DMS53 (cell line): ENCODE results near the gene GBP4.
A peak's percentile ranks its signal among the peaks of the same experiment; 100 is the strongest.

Experiments used
- DNase-seq: peaks from one replicate; lab custom pipeline; 2025; lab: John Stamatoyannopoulos, UW

The GBP4 gene

DNA sequence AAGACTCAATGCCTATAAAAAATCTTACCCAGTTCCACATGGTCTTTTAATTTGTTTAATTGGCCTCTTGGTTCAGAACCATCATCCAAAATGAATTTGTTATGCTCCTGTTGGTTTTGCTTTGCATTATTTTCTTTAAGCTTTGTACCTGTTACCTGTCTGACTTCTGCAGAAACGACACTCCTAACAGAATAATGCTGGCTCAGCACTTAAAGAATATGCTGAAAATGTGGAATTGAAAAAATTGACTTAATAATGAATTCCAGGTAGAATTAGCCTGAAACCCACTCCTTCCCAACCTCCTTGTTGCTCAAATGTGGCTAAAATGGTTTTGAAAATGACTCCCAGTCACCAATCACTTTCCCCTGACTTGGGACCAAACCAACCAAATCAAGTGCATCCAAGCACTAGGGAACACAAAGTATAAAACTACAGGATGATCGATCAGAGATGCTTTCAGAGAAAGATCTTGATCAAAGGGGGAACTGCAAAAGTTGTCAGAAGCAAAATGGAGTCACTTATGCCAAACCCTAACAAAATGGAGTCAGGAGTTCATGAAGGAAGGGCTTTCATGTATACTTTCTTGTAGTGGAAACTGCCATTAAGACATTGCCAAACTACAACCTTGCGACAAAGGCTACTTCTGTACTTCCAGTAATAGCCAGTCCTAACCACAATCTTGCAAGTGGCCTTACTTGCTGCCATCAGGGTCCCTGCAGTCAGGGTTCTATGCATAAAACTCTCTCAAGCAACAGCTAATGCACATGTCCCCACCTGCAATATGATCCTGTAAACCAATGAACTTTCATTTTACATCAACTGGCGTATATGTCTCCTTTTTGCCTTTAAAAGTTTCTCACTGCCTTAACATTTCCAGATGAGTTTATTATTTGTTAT lies 28.3 kb downstream of the GBP4 start:
- no peak for DNase-seq

DNA sequence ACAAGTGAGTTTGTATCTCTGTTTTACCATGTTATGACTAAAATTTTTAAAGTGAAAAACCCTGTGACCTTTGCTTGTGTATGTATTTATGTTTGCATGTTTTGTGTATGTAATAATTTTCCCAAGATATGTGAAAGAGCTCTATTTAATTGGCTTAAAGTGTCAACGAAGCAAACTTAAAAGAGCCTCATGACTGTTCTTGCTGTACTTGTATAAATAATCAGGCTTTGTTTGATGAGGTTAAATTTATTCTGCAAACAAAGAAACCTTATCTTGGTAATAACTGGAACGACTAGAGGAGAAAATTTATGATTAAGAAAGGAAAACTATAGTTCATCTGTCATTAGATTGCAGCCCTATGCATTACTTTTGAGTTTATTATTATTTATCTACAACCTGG lies 29.6 kb downstream of the GBP4 start:
- DNase-seq = no peak

DNA sequence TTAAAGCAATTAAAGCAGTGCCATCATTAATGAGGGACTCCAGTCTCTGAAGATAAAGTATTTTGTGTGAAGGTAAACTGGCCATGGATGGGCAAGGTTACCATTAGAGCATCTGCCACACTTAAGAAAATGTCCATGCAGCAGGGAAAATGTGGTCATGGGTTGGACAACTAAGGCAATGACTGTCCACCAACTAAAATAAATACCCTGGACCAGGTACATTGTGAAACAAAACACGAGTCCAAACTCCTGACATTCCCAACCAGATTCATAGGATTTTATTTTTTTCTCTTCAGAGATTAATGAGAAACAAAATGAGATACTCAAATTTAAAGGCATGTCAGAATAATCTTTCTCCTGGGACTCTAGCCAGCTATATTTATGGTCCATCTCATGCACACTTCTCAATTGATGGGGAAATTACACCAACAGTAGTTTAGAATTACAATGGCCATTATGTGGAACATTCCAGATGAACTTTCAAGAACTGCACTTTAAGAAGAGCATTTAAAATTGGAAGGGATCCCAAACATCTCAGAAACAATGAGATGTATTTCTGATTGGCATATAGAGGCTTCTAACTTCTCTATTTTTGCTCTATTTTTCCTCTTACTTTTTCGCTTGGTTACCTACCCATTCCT lies 31.0 kb downstream of the GBP4 start:
- DNase-seq = no peak

DNA sequence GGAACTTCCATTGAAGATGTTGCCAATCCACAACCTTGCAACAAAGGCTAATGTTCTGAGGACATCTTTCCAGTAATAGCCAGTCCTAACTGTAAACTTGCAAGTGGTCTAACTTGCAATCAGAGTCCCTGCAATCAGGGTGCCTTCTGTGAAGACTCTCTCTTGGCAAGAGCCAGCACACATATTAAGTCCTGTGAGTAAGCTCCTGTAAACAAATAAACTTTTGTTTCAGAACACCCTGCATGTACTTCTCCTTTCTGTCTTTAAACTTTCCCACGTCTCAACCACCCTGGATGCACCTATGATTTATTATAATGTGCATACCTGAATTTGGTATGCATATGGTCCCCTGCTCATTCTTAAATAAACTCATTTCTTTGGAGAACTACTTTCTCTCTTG lies 32.0 kb downstream of the GBP4 start:
- no peak for DNase-seq

DNA sequence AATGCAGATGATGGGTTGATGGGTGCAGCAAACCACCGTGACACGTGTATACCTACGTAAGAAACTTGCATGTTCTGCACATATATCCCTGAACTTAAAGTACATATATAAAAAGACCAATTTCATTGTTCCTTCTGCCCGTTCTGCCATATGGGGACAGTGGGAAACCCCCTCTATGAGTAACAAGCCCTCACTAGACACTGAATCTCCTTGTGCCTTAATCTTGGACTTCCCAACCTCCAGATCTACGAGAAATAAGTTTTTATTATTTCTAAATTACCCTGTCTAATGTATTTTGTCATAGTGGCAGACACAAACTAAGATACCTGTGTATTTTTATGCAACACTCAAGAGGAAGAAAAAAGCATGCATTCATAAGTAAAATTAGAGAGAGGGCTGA lies 32.9 kb downstream of the GBP4 start:
- DNase-seq = no peak

DNA sequence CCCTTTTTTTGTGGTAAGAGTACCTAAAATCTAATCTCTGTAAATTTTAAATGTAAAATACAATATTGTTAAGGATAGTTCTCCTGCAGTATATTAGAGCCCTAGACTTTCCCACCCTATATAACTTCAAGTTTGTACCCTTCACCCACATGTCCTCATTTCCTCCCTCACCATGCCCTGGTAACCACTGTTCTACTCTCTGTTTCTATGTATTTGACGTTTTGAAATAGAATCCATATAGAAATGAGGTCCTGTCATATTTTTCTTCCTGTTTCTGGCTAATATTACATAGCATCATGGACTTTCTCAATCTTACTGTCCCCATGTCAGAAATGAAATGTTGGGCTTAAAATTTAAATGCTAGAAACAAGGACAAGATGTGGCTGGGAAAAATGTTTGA lies 47.7 kb downstream of the GBP4 start:
- no peak for DNase-seq

DNA sequence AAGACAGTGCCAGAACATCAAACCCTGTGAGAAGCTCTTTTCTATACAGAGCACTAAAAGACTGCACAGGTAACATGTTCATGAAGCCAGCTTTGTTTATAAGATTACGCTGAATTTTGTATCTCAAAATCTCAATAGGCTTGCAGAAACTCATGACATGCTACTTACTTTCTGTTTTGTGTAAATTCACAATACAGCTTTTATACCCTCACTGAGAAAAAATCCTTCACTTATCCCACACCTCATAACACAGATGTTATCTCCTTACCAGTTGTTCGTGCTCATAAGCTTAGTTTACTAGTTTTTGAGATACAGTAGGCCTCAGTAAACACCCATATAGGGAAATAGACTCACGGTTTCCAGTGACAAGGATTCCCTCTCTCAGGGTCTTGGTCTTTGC lies 48.8 kb downstream of the GBP4 start:
- no peak for DNase-seq

DNA sequence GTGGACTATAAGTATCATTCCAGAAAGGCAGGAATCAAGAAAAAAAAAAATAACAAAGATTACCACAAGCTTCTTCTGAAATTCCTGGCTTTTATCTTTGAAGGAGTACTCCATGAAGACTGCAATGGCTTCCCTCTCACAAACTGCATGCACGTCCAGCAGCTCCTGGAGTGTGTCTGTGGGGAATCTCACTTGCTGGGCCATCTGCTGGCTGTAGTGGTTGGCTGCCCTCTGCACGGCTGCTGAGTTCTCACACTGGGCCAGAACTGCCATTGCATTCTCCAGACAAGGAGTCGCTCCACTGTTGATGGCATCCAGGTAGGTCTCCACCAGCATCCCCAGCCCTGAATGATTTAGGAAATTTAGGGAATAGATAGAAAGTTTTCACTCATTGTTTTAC lies 49.5 kb downstream of the GBP4 start:
- DNase-seq = peak; percentile 30

DNA sequence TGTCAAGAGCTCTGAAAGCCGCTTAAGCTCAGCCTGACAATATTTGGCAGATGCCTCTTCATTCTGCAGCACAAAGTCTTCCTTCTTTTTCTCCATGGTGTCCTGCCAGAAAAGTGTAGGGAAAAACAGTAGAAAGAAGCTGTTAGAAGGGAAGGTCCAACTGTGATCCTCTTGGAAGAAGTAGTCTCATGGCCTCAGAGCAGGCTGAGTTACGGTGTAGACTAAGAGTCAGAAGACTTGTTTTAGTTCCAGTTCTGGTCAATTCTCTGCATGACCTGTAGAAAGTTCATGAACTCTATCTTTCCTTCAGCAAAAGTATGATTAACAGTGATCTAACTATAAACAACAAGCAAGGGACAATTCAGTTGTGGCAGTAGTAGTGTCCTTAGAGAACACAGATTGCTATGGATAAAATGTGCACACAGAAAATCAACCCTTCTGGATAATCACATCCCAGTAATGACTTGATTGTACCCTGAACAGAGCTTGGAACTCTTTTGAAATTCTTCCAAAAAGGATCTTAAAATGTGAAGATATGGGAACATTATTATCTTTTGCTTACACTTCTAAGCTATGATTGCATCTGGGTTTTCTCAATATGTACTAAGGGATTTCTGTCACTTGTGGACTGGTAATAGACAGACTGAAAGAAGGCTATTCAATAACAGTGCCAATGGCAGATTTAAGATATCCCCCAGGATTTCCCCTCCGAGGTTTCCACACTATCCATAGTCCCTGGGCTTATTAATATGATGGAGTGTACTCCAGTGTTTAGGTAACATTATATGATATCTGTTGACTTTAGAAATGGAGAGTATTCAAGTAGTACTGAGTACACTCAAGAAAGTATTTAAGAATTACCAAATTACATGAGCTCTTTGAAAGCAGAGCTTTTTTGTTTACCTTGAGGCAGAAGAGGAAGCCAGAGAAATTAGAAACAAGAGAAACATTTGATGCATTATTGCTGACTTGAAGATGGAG lies 50.8 kb downstream of the GBP4 start:
- peak; percentile 25 for DNase-seq

DNA sequence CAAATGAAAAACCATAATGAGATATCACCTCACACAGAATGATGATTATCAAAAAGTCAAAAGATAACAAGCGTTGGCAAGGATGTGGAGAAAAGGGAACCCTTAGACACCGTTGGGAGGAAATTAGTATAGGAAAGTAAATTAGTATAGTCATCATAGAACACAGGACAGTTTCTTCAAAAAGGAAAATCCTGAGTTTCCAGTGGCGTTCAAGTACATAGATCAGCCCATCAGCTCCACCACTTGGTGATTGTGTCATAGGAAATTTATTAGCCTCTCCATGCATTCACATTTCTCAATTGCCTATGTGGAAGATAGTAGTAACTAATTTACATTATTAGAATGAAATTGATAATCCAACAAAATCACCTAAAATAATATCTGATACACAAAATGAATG lies 52.0 kb downstream of the GBP4 start:
- no peak for DNase-seq

DNA sequence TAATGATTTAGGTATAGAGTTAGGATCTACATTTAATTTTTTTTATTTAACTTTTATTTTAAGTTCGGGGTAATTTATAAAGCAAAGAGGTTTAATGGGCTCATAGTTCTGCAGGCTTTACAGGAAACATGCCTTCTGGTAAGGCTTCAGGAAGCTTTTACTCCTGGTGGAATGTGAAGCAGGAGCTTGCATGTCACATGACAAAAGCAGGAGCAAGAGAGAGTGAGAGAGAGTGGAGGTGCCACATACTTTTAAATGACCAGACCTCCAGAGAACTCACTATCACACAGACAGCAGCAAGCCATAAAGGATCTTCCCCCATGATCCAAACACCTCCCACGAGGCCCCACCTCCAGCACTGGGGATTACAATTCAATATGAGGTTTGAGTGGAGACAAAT lies 55.3 kb downstream of the GBP4 start:
- no peak for DNase-seq

DNA sequence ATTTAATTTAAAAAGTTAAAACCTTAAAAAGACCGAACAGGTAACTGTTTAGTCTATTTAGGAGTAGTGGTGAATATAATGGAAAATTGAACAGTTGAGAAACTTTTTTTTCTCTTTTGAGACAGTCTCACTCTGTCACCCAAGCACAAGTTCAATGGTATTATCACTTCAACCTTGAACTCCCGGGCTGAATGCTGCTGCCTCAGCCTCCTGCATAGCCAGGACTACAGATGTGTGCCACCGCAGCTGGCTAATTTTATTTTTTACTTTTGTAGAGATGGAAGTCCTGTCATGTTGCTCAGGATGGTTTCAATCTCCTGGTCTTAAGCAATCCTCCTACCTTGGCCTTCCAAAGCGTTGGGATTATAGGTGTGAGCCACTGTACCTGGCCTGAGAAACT lies 56.6 kb downstream of the GBP4 start:
- no peak for DNase-seq

DNA sequence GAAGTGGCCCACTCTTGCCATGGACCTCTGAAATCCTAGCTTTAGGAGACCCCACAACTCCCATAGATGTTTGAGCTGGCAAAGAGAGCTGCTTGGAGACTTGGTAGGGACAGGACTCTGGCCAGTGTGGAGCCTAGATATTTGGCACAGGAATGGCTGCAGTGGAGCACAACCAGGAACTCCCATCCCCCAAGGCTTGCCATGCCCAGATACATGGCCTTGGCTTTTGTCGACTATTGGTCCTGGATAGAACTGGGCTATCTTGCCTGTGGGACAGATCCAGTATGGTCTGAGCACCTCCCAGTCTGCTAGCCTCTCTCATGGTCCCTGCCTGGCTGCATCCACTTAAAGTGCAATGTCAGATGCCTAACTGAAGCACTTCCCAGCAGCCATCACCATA lies 65.0 kb downstream of the GBP4 start:
- no peak for DNase-seq
